ENCODE results near the gene KMO. TPM values are rescaled to one million over a fixed set of nuclear protein-coding genes. Genes with fewer than 3 reads are reported as not detected.

The KMO gene
- total RNA-seq, 1 donor from 2014 or later = 0.50 TPM

GRCh38 chr1:241617426-241617825, 85.2 kb downstream of the KMO start:
- H3K9me3 Mint-ChIP-seq (ENCODE audit: unreplicated experiment) = no peaks in the 10 kb centered on the region
- H3K36me3 Mint-ChIP-seq (ENCODE audit: low read depth, unreplicated experiment) = no peaks in the 10 kb centered on the region
- no peak overlapping the region for H3K4me3 Mint-ChIP-seq (ENCODE audit: unreplicated experiment)
- DNase-seq (ENCODE audit: low read depth) (no peak), FAIRE-seq (no peak)
- no peaks in the 10 kb centered on the region for H3K79me2 ChIP-seq (ENCODE audit: insufficient read depth, low read length)
- no peak overlapping the region for H3K27ac Mint-ChIP-seq (ENCODE audit: unreplicated experiment)
- H3K27me3 Mint-ChIP-seq (ENCODE audit: low read depth, unreplicated experiment) = no peaks in the 10 kb centered on the region
- peaks cover 14% of the 10 kb centered on the region for H3K4me1 Mint-ChIP-seq (ENCODE audit: low read depth, unreplicated experiment)
- H3K27me3 ChIP-seq (ENCODE audit: insufficient read depth, low read length) = no peaks in the 10 kb centered on the region
- H3K27ac ChIP-seq (ENCODE audit: low read depth, low read length) = no peak overlapping the region
- H3K4me3 ChIP-seq (ENCODE audit: insufficient read depth, low read depth, low read length) = no peak overlapping the region
- no peaks in the 10 kb centered on the region for H4K20me1 ChIP-seq (ENCODE audit: insufficient read depth, low read length)
- TF ChIP-seq EZH2 (IDR thresholded peaks at IDR 0.05; ENCODE audit: insufficient read depth, low read length) (no peak), CTCF (IDR thresholded peaks at IDR 0.05; ENCODE audit: insufficient read depth, low read depth, low read length) (no peak)
- no peaks in the 10 kb centered on the region for H3K9me3 ChIP-seq (ENCODE audit: insufficient read depth, low read depth, low read length)
- no peak overlapping the region for H3K4me2 ChIP-seq (ENCODE audit: low read length)
- H3K4me1 ChIP-seq (ENCODE audit: insufficient read depth, low read length) = peaks cover 12% of the 10 kb centered on the region
- H2AFZ ChIP-seq (ENCODE audit: low read depth, low read length) = no peak overlapping the region
- H3K9ac ChIP-seq (ENCODE audit: low read length) = no peak overlapping the region
- H3K36me3 ChIP-seq (ENCODE audit: insufficient read depth, low read length) = no peaks in the 10 kb centered on the region

GRCh38 chr1:241622669-241623068, 90.5 kb downstream of the KMO start:
- H3K36me3 ChIP-seq (ENCODE audit: insufficient read depth, low read length) = no peaks in the 10 kb centered on the region
- no peaks in the 10 kb centered on the region for H3K9me3 ChIP-seq (ENCODE audit: insufficient read depth, low read depth, low read length)
- FAIRE-seq (no peak), DNase-seq (ENCODE audit: low read depth) (no peak)
- peaks cover 11% of the 10 kb centered on the region for H4K20me1 ChIP-seq (ENCODE audit: insufficient read depth, low read length)
- no peak overlapping the region for H3K4me3 ChIP-seq (ENCODE audit: insufficient read depth, low read depth, low read length)
- no peak overlapping the region for H3K4me3 Mint-ChIP-seq (ENCODE audit: unreplicated experiment)
- no peaks in the 10 kb centered on the region for H3K79me2 ChIP-seq (ENCODE audit: insufficient read depth, low read length)
- no peak overlapping the region for H2AFZ ChIP-seq (ENCODE audit: low read depth, low read length)
- peaks cover under 1% of the 10 kb centered on the region for H3K4me1 Mint-ChIP-seq (ENCODE audit: low read depth, unreplicated experiment)
- no peaks in the 10 kb centered on the region for H3K4me1 ChIP-seq (ENCODE audit: insufficient read depth, low read length)
- no peak overlapping the region for H3K27ac Mint-ChIP-seq (ENCODE audit: unreplicated experiment)
- H3K27ac ChIP-seq (ENCODE audit: low read depth, low read length) = no peak overlapping the region
- no peak for TF ChIP-seq CTCF (IDR thresholded peaks at IDR 0.05; ENCODE audit: insufficient read depth, low read depth, low read length)
- TF ChIP-seq EZH2 (IDR thresholded peaks at IDR 0.05; ENCODE audit: insufficient read depth, low read length) = no peak
- H3K9ac ChIP-seq (ENCODE audit: low read length) = no peak overlapping the region
- no peak overlapping the region for H3K4me2 ChIP-seq (ENCODE audit: low read length)
- no peaks in the 10 kb centered on the region for H3K9me3 Mint-ChIP-seq (ENCODE audit: unreplicated experiment)
- H3K27me3 Mint-ChIP-seq (ENCODE audit: low read depth, unreplicated experiment) = no peaks in the 10 kb centered on the region
- H3K27me3 ChIP-seq (ENCODE audit: insufficient read depth, low read length) = no peaks in the 10 kb centered on the region
- H3K36me3 Mint-ChIP-seq (ENCODE audit: low read depth, unreplicated experiment) = no peaks in the 10 kb centered on the region

GRCh38 chr1:241624935-241625334, 92.8 kb downstream of the KMO start:
- Mint-ChIP-seq H3K4me1 (ENCODE audit: low read depth, unreplicated experiment) (no peaks in the 10 kb centered on the region), H3K4me3 (ENCODE audit: unreplicated experiment) (no peak overlapping the region)

More at GRCh38 chr1:241624935-241625334, 92.8 kb downstream of the KMO start:
- H4K20me1 ChIP-seq (ENCODE audit: insufficient read depth, low read length) = peaks cover 11% of the 10 kb centered on the region
- no peaks in the 10 kb centered on the region for H3K4me1 ChIP-seq (ENCODE audit: insufficient read depth, low read length)
- H3K36me3 Mint-ChIP-seq (ENCODE audit: low read depth, unreplicated experiment) = no peaks in the 10 kb centered on the region
- peak; percentile 49 for DNase-seq (ENCODE audit: low read depth)
- no peak overlapping the region for H2AFZ ChIP-seq (ENCODE audit: low read depth, low read length)
- H3K27me3 Mint-ChIP-seq (ENCODE audit: low read depth, unreplicated experiment) = no peaks in the 10 kb centered on the region
- H3K79me2 ChIP-seq (ENCODE audit: insufficient read depth, low read length) = no peaks in the 10 kb centered on the region
- H3K27ac Mint-ChIP-seq (ENCODE audit: unreplicated experiment) = no peak overlapping the region
- no peaks in the 10 kb centered on the region for H3K27me3 ChIP-seq (ENCODE audit: insufficient read depth, low read length)
- no peak overlapping the region for H3K4me3 ChIP-seq (ENCODE audit: insufficient read depth, low read depth, low read length)
- no peak for FAIRE-seq
- no peaks in the 10 kb centered on the region for H3K36me3 ChIP-seq (ENCODE audit: insufficient read depth, low read length)
- no peak for TF ChIP-seq CTCF (IDR thresholded peaks at IDR 0.05; ENCODE audit: insufficient read depth, low read depth, low read length)
- TF ChIP-seq EZH2 (IDR thresholded peaks at IDR 0.05; ENCODE audit: insufficient read depth, low read length) = no peak
- no peaks in the 10 kb centered on the region for H3K9me3 Mint-ChIP-seq (ENCODE audit: unreplicated experiment)
- no peak overlapping the region for H3K9ac ChIP-seq (ENCODE audit: low read length)
- H3K4me2 ChIP-seq (ENCODE audit: low read length) = no peak overlapping the region
- H3K9me3 ChIP-seq (ENCODE audit: insufficient read depth, low read depth, low read length) = no peaks in the 10 kb centered on the region
- no peak overlapping the region for H3K27ac ChIP-seq (ENCODE audit: low read depth, low read length)

Measured in astrocyte (in vitro differentiated cells and primary cell).